Ascending aorta (tissue), 2 donors: ENCODE data around the gene SNRNP48. TPM values are rescaled to one million over a fixed set of nuclear protein-coding genes. Genes with fewer than 3 reads are reported as not detected.

Experiments
- DNase-seq, 2 donors: peaks; one replicate each; pipeline ENCODE4 v3.0.0-alpha.2; 2019; ENCODE audit warnings: low spot score in 2 of 2
- H3K27ac ChIP-seq, 2 donors: fragments of 200-600 bp; sonication (generic); one replicate each; pipeline ENCODE4 v1.5.1; 2016 to 2017; ENCODE audit warnings: mild to moderate bottlenecking in 1 of 2
- H3K27me3 ChIP-seq: fragments of 200-600 bp; sonication (generic); one replicate; pipeline ENCODE4 v1.5.1; 2017
- H3K36me3 ChIP-seq, 2 donors: fragments of 200-600 bp; sonication (generic); one replicate each; pipeline ENCODE4 v1.5.1; 2016
- H3K4me1 ChIP-seq, 2 donors: fragments of 200-600 bp; sonication (generic); one replicate each; pipeline ENCODE4 v1.5.1; 2016 to 2017; ENCODE audit warnings: mild to moderate bottlenecking in 1 of 2
- H3K4me3 ChIP-seq, 2 donors: fragments of 200-600 bp; sonication (generic); one replicate each; pipeline ENCODE4 v1.5.1; 2016 to 2017; ENCODE audit warnings: mild to moderate bottlenecking in 1 of 2
- H3K9me3 ChIP-seq, 2 donors: fragments of 200-600 bp; sonication (generic); one replicate each; pipeline ENCODE4 v1.5.1; 2016
- intact Hi-C: fragments of 100-400 bp; cut with DNase I; formaldehyde crosslinking; loops from one replicate; pipeline ENCODE4 v1.15.1; 2023
- total RNA-seq: library from RNA; depleted of rRNA; stranded (reverse); fragments of >200 nt; gene quantifications from one replicate; pipeline ENCODE4 v1.1.0, GENCODE V29; 2016
- TF ChIP-seq, protein P1 (sequence below), 3 experiments: fragments of 200-600 bp in 2 of 3; fragments of 450-650 bp in 1 of 3; sonication (generic) in 2 of 3; IDR thresholded peaks; one replicate each; pipeline ENCODE4 v1.5.1; 2016 to 2019; ENCODE audit warnings: antibody characterized with exemption in 3 of 3, mild to moderate bottlenecking in 1 of 3, moderate library complexity in 1 of 3

SNRNP48 gene
- total RNA-seq, 1 donor from 2014 or later = 1.3 TPM

DNA sequence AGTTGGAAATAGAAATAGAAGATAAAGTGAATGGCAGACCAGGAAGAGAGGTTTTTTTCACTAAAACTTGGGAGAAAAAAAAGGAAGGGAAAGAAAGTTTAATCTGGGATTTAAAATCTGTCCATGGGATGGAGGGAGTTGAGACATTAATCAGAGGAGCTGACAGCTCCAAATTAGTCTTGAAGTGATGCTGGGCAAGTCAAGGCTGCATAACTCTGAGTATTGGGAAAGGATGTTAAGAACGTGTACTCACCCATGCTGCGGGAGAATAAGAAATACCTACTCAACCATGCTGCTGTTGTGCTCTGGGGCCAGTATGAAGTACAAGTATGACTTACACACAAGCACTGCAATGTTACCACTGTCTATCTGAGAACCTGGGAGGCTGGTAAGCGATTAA, 47.5 kb downstream of the SNRNP48 start:
- intact Hi-C loops = no loop called here
- Histone ChIP-seq H3K27me3 (no peaks in the 10 kb centered on the region), H3K27ac (no peak overlapping the region), H3K36me3 (no peaks in the 10 kb centered on the region), H3K9me3 (no peaks in the 10 kb centered on the region), H3K4me1 (no peaks in the 10 kb centered on the region), H3K4me3 (no peak overlapping the region)
- DNase-seq = no peak
- TF ChIP-seq, protein P1, sequence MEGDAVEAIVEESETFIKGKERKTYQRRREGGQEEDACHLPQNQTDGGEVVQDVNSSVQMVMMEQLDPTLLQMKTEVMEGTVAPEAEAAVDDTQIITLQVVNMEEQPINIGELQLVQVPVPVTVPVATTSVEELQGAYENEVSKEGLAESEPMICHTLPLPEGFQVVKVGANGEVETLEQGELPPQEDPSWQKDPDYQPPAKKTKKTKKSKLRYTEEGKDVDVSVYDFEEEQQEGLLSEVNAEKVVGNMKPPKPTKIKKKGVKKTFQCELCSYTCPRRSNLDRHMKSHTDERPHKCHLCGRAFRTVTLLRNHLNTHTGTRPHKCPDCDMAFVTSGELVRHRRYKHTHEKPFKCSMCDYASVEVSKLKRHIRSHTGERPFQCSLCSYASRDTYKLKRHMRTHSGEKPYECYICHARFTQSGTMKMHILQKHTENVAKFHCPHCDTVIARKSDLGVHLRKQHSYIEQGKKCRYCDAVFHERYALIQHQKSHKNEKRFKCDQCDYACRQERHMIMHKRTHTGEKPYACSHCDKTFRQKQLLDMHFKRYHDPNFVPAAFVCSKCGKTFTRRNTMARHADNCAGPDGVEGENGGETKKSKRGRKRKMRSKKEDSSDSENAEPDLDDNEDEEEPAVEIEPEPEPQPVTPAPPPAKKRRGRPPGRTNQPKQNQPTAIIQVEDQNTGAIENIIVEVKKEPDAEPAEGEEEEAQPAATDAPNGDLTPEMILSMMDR (IDR thresholded peaks at IDR 0.05) = no peak

DNA sequence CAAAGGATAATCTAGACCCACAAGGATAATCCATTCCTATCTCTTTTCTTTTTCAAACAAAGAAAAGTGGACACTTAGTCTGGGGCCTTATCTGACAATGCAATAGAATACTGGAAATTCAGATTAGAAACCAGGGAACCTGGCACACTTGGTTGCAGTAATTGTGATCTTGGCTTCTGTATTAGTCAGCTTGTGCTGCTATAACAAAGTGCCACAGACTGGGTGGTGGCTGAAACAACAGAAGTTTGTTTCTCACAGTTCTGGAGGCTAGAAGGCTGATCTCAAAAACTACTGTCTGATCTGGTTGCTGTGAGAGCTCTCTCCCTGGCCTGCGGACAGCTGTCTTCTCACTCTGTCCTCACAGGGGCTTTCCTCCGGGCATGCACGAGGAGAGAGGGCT, 49.4 kb downstream of the SNRNP48 start:
- intact Hi-C loops = no loop called here
- no peak overlapping the region for H3K4me3 ChIP-seq
- TF ChIP-seq, protein P1 (IDR thresholded peaks at IDR 0.05) = no peak

DNA sequence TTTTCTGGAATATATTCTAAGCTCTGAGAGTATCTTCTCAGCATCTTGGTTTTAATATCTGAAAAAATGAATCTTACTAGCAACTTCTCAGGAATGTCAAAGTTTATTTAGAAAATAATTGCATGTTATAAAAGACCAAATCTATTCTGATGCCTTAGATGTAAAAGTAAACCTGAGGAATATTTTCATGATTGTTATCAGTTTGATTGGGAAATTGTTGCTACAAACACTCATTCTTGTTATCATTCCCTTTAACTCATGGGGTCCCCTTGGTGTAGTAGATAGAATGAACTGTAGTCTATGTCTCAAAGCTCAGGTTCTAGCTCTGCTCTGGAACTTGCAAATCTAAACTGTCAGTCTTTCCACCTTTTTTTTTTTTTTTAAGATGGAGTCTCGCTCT, 50.0 kb downstream of the SNRNP48 start:
- H3K27ac ChIP-seq = no peak overlapping the region
- TF ChIP-seq, protein P1 (IDR thresholded peaks at IDR 0.05) = no peak
- intact Hi-C loops = no loop called here

More for the DNA sequence above, 49.4 kb downstream of the SNRNP48 start:
- H3K27me3 ChIP-seq = no peaks in the 10 kb centered on the region
- no peaks in the 10 kb centered on the region for H3K4me1 ChIP-seq
- no peak overlapping the region for H3K27ac ChIP-seq
- H3K9me3 ChIP-seq = no peaks in the 10 kb centered on the region
- DNase-seq = no peak
- no peaks in the 10 kb centered on the region for H3K36me3 ChIP-seq

DNA sequence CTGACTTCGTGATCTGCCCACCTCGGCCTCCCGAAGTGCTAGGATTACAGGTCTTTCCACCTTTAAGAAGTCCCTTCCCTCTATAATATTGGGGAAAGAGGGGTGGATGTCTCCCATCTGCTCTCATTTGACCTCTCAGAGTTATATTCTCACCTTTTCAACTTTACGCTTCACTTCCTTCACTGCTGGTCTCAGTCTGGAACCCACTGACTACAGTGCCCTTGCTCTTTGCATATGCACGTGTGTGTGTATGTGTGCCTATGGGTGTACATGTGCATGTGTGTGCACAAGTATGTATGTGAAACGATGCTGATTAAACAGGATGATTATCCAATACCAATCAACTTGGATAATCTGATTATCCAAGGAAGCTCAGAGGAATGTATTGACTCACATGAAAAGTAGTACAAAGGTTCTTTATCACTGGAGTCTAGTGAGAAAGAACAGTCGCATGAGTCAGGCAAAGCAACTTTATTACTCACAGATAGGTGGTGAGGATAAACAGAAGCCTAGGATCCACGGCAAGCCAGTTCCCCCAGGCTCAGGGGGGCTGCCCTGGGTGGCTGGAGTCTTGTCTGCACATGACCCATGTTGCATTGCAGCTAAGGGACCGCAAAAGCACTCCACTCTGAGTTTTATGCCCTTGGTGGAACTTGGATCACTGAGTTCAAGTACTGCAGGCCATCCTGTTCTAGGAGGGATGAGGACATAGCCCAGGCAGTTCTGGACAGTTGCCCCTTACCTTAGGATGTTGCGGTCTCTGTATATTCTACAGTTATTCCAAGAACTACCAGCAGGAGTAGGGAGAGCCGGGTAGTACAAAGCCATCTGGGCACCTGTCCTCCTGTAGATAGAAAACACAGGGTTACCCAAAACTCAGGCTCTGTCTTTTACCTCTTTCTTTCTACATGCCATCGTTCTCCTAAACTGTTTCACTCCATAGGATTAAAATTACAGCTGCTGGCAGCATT, 50.9 kb downstream of the SNRNP48 start:
- H3K36me3 ChIP-seq = no peaks in the 10 kb centered on the region
- intact Hi-C loops = no loop called here
- no peak overlapping the region for H3K27ac ChIP-seq
- DNase-seq = no peak
- H3K27me3 ChIP-seq = no peaks in the 10 kb centered on the region
- H3K9me3 ChIP-seq = no peaks in the 10 kb centered on the region
- H3K4me1 ChIP-seq = no peaks in the 10 kb centered on the region
- TF ChIP-seq, protein P1 (IDR thresholded peaks at IDR 0.05) = no peak
- H3K4me3 ChIP-seq = no peak overlapping the region

More for the DNA sequence above, 50.0 kb downstream of the SNRNP48 start:
- Histone ChIP-seq H3K4me1 (no peaks in the 10 kb centered on the region), H3K27me3 (no peaks in the 10 kb centered on the region), H3K9me3 (no peaks in the 10 kb centered on the region), H3K4me3 (no peak overlapping the region), H3K36me3 (no peaks in the 10 kb centered on the region)
- DNase-seq = no peak

DNA sequence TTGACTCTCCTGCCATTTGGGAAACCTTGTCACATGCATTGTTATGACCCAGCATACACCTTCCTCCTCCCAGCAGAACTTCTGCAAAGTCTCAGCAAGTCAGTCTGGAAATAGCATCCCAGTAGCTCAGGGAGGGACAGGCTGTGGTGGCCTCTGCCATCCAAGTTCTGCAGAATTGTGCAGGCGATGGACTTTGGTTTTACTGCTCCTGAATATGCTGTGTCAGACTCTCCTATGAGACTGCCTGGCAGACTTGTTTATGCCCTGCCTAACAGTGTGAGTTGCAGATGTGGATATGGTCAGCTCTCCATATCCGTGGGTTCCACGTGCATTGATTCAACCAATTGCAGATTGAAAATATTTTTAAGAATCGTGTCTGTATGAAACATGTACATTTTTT, 52.8 kb downstream of the SNRNP48 start:
- TF ChIP-seq, protein P1 (IDR thresholded peaks at IDR 0.05) = no peak
- H3K27me3 ChIP-seq = no peaks in the 10 kb centered on the region
- H3K9me3 ChIP-seq = no peaks in the 10 kb centered on the region
- H3K36me3 ChIP-seq = no peaks in the 10 kb centered on the region
- no peak for DNase-seq
- H3K4me1 ChIP-seq = no peaks in the 10 kb centered on the region
- H3K27ac ChIP-seq = no peak overlapping the region
- intact Hi-C loops = no loop called here
- no peak overlapping the region for H3K4me3 ChIP-seq
